ENCODE results near the gene ZBED4.

GRCh38 chr22:49872347-49872746 lies 18.7 kb downstream of the ZBED4 start:
- TF ChIP-seq POLR2A (IDR thresholded peaks at IDR 0.05; ENCODE audit: low read depth, low read length) (no peak), TAF1 (IDR thresholded peaks at IDR 0.05; ENCODE audit: borderline replicate concordance, low read depth, low read length) (no peak), POLR2AphosphoS5 (IDR thresholded peaks at IDR 0.05; ENCODE audit: low read depth, low read length) (no peak)
